GM12892 (cell line): ENCODE data around the gene ETDC. TPM values are rescaled to one million over a fixed set of nuclear protein-coding genes. Genes with fewer than 3 reads are reported as not detected.
"Not testable (repeated sequence)": the region's sequence is repeated elsewhere in the genome, so short reads cannot be mapped to it uniquely, and the experiment has no call there.

ENCODE experiments used
- DNase-seq: peaks from one replicate; pipeline ENCODE4 v3.0.0; 2011; ENCODE audit not compliant: insufficient read length
- FAIRE-seq: peaks from 2 replicates; lab custom pipeline; 2011; peaks lifted over from hg19 to GRCh38; lab: Jason Lieb, UNC
- POLR2A ChIP-seq: IDR thresholded peaks from 2 replicates; pipeline ENCODE4 v1.6.1; 2011; ENCODE audit warnings: low read depth, low read length, control low read depth
- POLR2AphosphoS5 ChIP-seq: IDR thresholded peaks from 2 replicates; pipeline ENCODE4 v1.6.1; 2011; ENCODE audit warnings: low read depth, low read length, control low read depth
- TAF1 ChIP-seq: IDR thresholded peaks from 2 replicates; pipeline ENCODE4 v1.6.1; 2011; ENCODE audit warnings: low read depth, mild to moderate bottlenecking, control low read depth, low read length, borderline replicate concordance
- polyA plus RNA-seq: library from polyadenylated mRNA; unstranded; fragments of >200 nt; gene quantifications from one replicate; pipeline ENCODE4 v1.2.1, GENCODE V29; 2012; ENCODE audit warnings: missing spikeins, inconsistent platforms; ENCODE audit not compliant: missing spikeins

The ETDC gene
- not detected for polyA plus RNA-seq

DNA sequence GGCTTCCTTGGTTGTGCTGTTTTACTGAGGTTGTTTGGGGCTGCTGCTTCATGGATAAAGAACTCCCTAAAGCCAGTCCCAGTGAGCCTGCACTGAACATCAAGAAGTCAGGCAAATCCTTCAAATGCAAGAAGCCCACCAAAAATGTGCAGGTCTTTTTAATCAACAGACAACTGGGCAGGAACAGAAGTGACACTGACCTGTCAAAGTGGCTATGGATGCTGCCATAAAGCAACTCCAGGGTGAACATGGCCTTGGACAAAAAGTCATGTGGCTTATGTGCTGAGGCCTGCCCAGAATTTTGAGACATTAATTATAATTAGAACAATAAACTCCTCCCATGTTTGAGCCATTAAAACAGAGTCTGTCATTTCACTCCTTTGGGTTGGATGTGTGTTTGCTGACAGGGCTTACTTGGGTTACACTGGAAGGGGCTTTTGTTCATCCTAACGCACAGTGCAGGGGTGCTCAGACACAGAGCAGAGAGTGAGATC, at the start of gene ETDC:
ETDC (plus strand) TSS at position 51 of the 494 bp plus-strand sequence; CDS start at position 51, 0 bp downstream.
- no peak for FAIRE-seq
- no peak for DNase-seq
- TF ChIP-seq POLR2A (no peak), TAF1 (no peak), POLR2AphosphoS5 (no peak)

DNA sequence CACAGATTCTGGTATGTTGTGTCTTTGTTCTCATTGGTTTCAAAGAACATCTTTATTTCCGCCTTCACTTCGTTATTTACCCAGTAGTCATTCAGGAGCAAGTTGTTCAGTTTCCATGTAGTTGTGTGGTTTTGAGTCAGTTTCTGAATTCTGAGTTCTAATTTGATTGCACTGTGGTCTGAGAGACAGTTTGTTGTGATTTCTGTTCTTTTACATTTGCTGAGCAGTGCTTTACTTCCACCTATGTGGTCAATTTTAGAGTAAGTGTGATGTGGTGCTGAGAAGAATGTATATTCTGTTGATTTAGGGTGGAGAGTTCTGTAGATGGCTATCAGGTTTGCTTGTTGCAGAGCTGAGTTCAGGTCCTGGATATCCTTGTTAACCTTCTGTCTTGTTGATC, 48.3 kb upstream of the ETDC start:
- not testable (repeated sequence) for DNase-seq, FAIRE-seq

DNA sequence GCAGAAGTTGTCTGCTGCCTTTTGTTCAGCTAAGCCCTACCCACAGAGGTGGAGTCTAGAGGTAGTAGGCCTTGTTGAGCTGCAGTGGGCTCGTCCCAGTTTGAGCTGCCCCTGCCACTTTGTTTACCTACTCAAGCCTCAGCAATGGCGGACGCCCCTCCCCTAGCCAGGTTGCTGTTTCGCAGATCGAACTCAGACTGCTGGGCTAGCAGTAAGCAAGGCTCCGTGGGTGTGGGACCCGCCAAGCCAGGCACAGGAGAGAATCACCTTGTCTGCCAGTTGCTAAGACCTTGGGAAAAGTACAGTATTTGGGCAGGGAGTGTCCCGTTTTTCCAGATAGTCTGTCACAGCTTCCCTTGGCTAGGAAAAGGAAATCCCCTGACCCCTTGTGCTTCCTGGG, 45.9 kb upstream of the ETDC start:
- not testable (repeated sequence) for FAIRE-seq, DNase-seq

DNA sequence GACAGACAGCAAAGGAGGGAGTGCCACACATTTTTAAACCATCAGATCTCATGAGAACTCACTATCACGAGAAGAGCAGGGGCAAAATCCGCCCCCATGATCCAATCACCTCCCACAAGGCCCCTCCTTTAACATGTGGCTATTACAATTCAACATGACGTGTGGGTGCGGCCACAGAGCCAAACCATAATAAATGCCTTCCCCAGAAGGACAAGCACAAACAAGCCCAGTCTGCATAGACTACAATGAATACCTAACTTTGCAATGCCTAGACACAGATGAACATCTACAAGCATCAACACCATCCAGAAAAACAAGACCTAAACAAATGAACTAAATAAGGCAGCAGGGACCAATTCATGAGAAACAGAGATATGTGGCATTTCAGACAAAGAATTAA, 45.1 kb upstream of the ETDC start:
- DNase-seq (no peak), FAIRE-seq (no peak)
- TF ChIP-seq TAF1 (no peak), POLR2A (no peak), POLR2AphosphoS5 (no peak)

DNA sequence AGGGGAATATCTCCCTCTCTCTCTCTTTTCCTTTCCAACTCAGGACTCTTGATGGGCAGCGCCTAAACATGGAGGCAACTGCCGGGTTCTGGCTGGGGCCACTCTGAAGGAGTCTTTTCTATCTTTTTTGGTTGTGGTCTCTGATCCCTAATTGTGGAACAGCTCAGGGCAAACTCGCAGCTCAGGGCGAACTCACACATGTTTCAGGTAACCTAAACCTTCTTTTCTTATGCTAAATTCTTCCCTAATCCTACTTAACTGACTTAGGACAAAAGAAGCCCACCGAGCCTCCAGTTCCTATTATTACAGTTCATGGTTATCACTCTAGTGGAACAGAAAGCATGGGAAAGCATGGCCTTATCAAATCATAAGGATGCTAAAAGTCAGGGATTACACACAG, 36.1 kb upstream of the ETDC start:
- no peak for TF ChIP-seq POLR2A
- no peak for TF ChIP-seq TAF1
- TF ChIP-seq POLR2AphosphoS5: no peak
- no peak for DNase-seq
- FAIRE-seq: no peak

DNA sequence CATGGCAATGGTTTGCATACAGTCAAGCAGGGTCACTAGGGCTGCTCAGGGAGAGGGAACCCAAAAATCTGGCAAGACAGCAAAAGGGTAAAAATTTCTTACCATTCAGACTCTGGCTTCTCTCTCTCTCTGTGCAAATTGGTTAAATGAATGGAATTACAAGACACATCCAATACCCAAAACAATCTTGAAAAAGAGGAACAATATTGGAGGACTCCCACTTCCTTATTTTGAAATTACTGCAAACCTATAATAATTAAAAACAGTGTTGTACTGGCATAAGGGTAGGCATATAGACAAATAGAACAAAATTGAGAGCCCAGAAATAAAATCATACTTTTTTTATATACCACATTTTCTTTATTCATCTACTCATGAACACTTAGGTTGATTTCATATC, 33.3 kb upstream of the ETDC start:
- TF ChIP-seq POLR2AphosphoS5 (no peak), TAF1 (no peak), POLR2A (no peak)
- DNase-seq: no peak
- no peak for FAIRE-seq

DNA sequence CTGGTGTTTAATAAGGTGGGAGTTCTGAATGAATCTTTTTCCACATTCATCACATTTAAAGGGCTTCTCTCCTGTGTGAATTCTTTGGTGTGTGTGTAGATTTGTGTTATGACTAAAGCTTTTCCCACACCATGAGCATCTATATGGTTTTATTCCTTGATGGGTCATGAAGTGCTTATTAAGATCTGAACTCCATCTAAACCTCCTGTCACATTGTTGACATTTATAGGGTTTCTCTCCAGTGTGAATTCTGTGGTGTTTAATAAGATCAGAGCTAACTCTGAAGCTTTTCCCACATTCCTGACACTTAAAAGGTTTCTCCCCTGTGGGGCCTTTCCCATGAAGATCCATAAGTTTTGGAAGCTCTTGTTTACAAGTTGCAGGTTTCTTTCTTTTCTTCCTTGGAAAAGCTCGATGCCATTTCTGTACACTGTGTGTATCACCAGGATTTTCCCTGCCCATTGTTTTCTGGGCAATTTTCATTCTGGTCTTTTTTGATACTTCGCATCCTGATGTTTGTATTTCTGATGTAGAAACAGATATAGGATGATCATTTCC, 21.9 kb upstream of the ETDC start:
- no peak for FAIRE-seq
- TF ChIP-seq POLR2A (no peak), POLR2AphosphoS5 (no peak), TAF1 (no peak)
- no peak for DNase-seq

DNA sequence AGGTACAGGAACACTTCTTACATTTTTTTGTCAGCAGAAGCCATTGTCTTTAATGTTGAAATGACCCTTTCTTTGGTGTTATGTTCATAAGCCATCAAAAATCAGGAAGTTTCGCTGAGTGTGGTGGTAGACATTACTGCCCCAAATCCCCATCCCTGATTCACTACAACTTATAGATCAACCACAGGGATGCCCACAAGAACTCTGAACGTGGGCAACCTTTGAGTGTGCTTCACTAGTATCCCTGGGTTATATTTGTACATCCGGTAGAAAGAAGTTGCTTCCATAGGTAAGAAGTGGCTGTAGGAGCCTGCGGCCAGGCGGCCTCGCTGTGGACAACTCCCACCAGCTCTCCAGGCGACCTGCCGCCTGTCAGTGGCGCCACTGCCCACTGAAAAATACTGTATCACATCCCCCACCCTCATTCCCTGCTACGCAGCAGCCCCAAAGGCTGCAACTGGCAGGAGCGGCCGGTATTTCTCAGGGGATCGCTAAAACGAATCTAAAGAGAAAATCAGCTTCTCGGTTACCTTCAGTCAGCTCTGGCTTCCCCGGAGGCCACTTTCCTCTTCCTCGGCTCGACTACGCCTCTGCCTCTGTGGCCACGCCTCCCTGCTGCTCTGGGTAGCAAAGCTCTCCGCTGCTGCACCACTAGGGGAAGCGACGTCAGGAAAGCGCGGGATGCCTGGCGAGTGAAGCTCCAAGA, 13.9 kb upstream of the ETDC start:
- FAIRE-seq (no peak), DNase-seq (peak; percentile 21)
- TF ChIP-seq TAF1: no peak
- no peak for TF ChIP-seq POLR2A
- no peak for TF ChIP-seq POLR2AphosphoS5

DNA sequence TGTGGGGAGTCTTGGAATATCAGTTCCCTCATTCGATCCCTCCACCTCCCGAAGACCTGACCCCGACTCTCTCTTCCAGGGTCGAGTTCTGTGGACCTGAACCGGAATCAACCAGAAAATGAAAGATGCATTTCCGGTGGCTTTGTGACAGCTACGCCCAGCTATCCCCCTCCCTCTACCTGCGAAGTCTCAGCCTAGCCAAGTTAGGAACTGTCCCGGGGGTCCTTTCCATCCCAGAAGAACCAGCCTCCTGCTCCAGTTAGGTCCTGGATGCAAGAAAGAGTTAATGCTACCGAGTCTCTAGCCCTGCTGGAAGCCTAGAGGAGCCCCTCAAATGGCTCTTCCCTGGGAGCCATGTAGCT, 13.4 kb upstream of the ETDC start:
- DNase-seq (peak; percentile 2), FAIRE-seq (peak; percentile 44)
- no peak for TF ChIP-seq TAF1
- no peak for TF ChIP-seq POLR2AphosphoS5
- TF ChIP-seq POLR2A: no peak

DNA sequence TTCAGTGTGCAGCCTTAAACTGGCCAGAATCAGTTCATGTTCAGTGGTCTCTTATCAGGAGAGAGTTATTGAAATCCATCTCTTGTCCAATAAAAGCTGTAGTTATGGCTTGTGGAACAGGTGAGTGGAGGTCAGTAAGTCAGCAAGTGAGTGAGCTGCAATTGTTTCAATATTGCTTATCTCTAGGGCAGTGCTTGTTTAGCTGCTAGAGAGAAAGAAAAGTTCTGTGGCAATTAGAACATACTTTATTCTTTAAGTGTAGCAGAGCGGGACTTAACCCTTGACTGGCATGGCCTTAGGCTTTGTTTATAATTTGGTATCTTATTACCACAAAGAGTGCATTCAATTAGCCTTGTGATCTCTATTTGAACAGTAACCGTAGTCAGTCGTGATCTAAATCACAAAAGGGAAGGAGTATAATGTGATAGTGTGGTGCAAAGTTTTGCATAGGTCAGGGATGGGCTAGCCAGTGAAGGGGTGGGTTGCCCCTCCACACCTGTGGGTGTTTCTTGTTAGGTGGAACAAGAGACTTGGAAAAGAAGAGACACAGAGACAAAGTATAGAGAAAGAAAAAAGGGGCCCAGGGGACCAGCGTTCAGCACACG, 6.9 kb upstream of the ETDC start:
- TF ChIP-seq POLR2A (no peak), TAF1 (no peak)
- DNase-seq (no peak), FAIRE-seq (no peak)

DNA sequence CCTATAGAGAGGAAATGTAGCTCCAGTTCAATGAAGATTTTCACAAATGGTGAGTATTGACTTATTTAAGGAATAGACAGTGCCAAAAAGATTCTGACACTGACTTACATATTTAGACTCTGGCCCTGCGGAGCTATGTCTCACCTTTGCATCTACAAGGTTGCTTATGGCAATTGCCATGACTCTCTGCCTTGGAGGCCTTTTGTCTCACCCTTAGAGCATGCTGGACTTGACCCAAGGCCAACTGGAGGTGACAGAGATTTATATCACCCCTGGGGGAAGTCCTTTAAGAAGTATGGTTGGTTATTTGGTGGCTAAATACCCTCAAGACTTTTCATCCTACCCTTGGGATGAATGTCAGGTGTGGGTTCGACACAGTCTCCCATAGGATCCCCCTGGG, 4.5 kb upstream of the ETDC start:
- FAIRE-seq (no peak), DNase-seq (no peak)
- no peak for TF ChIP-seq POLR2AphosphoS5
- no peak for TF ChIP-seq POLR2A
- no peak for TF ChIP-seq TAF1

DNA sequence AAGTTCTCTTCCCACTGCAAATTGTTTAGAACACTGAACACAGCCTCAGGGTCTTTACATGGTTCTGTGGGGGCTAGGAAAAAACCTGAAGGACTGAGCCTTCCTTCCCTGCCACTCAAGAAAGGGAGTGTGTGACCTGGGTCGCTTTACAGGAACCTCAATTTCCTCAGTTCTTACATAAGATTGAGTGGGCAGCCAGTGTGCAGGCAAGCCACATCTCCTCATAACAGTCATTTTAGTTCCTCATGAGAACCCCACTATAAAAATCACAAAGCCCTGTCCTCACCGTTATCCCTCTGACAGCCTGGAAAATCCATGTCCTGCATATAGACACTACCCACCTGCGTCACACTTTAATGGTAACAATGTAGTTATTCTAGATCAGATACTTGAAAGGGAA, 2.1 kb upstream of the ETDC start:
- DNase-seq (no peak), FAIRE-seq (no peak)
- TF ChIP-seq POLR2A (no peak), TAF1 (no peak), POLR2AphosphoS5 (no peak)

DNA sequence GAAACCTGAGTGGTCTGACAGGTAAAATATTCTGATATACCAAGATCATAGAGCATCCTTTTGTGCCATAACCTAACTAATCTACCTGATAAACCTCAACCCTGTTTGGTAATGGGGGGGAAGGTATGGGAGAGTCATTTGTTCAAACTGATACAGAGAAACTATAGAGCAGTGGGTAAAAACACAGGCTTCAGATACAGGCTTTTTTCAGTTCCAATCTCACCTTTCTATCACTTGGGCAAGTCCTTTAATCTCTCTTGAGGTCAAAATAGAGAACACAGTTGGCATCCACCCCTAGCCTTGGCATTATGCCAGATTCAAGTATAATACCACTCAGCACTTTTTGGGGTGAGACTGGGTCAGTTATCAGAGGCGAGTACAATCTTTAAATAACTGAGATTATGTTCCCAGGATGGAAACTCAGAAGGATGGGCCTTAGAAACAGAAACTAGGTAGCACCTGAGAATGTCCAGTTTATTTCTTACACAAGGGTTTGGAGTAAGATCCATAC, 880 bp upstream of the ETDC start:
- no peak for TF ChIP-seq POLR2AphosphoS5
- TF ChIP-seq TAF1: no peak
- TF ChIP-seq POLR2A: no peak
- no peak for FAIRE-seq
- DNase-seq: no peak
